Gastrocnemius medialis (tissue), 4 donors: ENCODE data around the gene PRDM16.

Experiments used
- CTCF ChIP-seq, 5 experiments: fragments of 450-650 bp in 3 of 5; fragments of 200-600 bp in 2 of 5; sonication (generic) in 2 of 5; IDR thresholded peaks in 4 of 5; conservative IDR thresholded peaks in 1 of 5; 1 replicate in 4 of 5; 2 replicates in 1 of 5; pipeline ENCODE4 v1.5.1; 2016 to 2019; ENCODE audit warnings: antibody characterized with exemption in 5 of 5, mild to moderate bottlenecking in 3 of 5, moderate library complexity in 3 of 5
- POLR2A ChIP-seq, 2 donors: fragments of 450-650 bp; IDR thresholded peaks; one replicate each; pipeline ENCODE4 v1.6.1; 2017; ENCODE audit warnings: antibody characterized with exemption in 2 of 2, mild to moderate bottlenecking in 2 of 2, moderate library complexity in 2 of 2

- TF ChIP-seq CTCF (IDR thresholded peaks at IDR 0.05 in 4 of 5, conservative IDR thresholded peaks at IDR 0.05 in 1 of 5) (no peak), POLR2A (IDR thresholded peaks at IDR 0.05) (no peak)
Measured at GRCh38 chr1:3380469-3380868, 311.5 kb downstream of the PRDM16 start.
